SU-DHL-6 (cell line): ENCODE results near the gene RFTN2.

Source experiments
- CTCF ChIP-seq: fragments of 200-600 bp; sonication (generic); IDR thresholded peaks from one replicate; pipeline ENCODE4 v1.5.1; 2017; ENCODE audit warnings: antibody characterized with exemption, mild to moderate bottlenecking, low read length, moderate library complexity; ENCODE audit not compliant: insufficient read depth, poor library complexity, severe bottlenecking
- EZH2phosphoT487 ChIP-seq: fragments of 200-600 bp; sonication (generic), shearing (Covaris generic); conservative IDR thresholded peaks from 2 replicates; pipeline ENCODE4 v1.6.1; 2018; ENCODE audit warnings: mild to moderate bottlenecking, antibody characterized with exemption, low read length, moderate library complexity, mixed read lengths

DNA sequence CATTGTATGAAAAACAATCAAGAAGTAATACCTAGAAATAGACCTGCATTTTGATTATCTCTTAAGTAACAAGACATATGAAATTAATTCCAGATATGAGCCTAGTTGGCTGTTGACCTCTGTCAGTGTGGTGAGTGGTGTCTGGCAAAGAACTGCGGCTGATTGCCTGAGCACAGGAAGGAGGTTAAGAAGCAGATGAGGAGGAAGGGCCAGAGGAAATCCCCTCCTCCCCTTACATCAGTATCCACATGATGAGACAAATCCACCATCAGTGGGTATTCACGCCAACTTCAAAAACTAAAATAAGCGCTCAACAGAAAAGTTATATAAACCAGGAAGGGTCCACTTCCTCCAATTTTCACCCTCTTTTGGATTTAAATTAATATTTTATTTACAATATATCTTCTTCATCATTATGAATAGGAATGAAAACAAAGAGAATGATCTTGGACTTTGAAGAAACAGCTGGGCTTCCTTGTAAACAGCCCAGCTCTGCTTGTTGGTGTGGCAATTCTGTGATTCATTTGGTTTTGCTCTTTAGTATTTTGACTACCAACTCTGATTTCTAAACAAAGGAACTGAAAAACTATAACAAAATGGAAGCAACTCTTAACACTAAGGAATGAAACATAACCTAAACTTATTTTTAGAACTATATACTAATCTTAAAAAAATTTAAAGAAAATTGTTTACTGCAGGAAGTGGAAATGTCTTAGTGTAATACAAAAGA, 27.3 kb downstream of the RFTN2 start:
- no peak for TF ChIP-seq CTCF
- TF ChIP-seq EZH2phosphoT487 = no peak
